Suprapubic skin (tissue), 3 donors: Measurements from ENCODE around the gene HELZ2.

Experiments
- POLR2AphosphoS5 ChIP-seq, 3 donors: sonication (generic); formaldehyde crosslinking; IDR thresholded peaks; one replicate each; pipeline ENCODE4 v1.6.1; 2017; ENCODE audit warnings: antibody characterized with exemption in 3 of 3
- TF ChIP-seq, protein P1 (sequence below), 2 donors: fragments of 200-600 bp in 1 of 2; fragments of 450-650 bp in 1 of 2; sonication (generic) in 1 of 2; IDR thresholded peaks; one replicate each; pipeline ENCODE4 v1.5.1; 2016 to 2019; ENCODE audit warnings: antibody characterized with exemption in 2 of 2, mild to moderate bottlenecking in 1 of 2, moderate library complexity in 1 of 2

GRCh38 chr20:63539441-63540370, 34.3 kb downstream of the HELZ2 start:
- TF ChIP-seq, protein P1, sequence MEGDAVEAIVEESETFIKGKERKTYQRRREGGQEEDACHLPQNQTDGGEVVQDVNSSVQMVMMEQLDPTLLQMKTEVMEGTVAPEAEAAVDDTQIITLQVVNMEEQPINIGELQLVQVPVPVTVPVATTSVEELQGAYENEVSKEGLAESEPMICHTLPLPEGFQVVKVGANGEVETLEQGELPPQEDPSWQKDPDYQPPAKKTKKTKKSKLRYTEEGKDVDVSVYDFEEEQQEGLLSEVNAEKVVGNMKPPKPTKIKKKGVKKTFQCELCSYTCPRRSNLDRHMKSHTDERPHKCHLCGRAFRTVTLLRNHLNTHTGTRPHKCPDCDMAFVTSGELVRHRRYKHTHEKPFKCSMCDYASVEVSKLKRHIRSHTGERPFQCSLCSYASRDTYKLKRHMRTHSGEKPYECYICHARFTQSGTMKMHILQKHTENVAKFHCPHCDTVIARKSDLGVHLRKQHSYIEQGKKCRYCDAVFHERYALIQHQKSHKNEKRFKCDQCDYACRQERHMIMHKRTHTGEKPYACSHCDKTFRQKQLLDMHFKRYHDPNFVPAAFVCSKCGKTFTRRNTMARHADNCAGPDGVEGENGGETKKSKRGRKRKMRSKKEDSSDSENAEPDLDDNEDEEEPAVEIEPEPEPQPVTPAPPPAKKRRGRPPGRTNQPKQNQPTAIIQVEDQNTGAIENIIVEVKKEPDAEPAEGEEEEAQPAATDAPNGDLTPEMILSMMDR (IDR thresholded peaks at IDR 0.05): no peak
- TF ChIP-seq POLR2AphosphoS5 (IDR thresholded peaks at IDR 0.05): no peak
